ENCODE data around the gene SPATA12. TPM values are rescaled to one million over a fixed set of nuclear protein-coding genes. Genes with fewer than 3 reads are reported as not detected.

Gene SPATA12
- total RNA-seq, 6 experiments from 2014 or later = 0.09 TPM; not detected in 5

- WGBS (ENCODE audit: insufficient coverage, low coverage, low lambda C conversion rate, missing lambda C conversion rate) = 70% methylated on average over 5 of the region's 5 CpGs
- no peaks in the 10 kb centered on the region for H3K36me3 ChIP-seq
- DNase-seq = no peak
- no peaks in the 10 kb centered on the region for H3K4me1 ChIP-seq
- no peak for TF ChIP-seq POLR2A (IDR thresholded peaks at IDR 0.05)
- TF ChIP-seq CTCF (IDR thresholded peaks at IDR 0.05) = no peak
- no peaks in the 10 kb centered on the region for H3K9me3 ChIP-seq
- no peak overlapping the region for H3K4me3 ChIP-seq
- ATAC-seq = no peak
- no peak overlapping the region for H3K27ac ChIP-seq
- H3K27me3 ChIP-seq = no peaks in the 10 kb centered on the region
- intact Hi-C loops (cut with DNase I) = no loop called here
These were observed 7.8 kb upstream of the SPATA12 start for GRCh38 chr3:57052662-57053061.

GRCh38 chr3:57053122-57053521, 7.3 kb upstream of the SPATA12 start:
- ATAC-seq (no peak), DNase-seq (no peak)
- H3K27ac ChIP-seq = no peak overlapping the region
- WGBS (ENCODE audit: insufficient coverage, low coverage, low lambda C conversion rate, missing lambda C conversion rate) = no CpG with 5 or more reads among the region's 6 CpGs
- intact Hi-C loops (cut with DNase I) = no loop called here
- H3K36me3 ChIP-seq = no peaks in the 10 kb centered on the region
- H3K27me3 ChIP-seq = no peaks in the 10 kb centered on the region
- H3K4me1 ChIP-seq = no peaks in the 10 kb centered on the region
- no peaks in the 10 kb centered on the region for H3K9me3 ChIP-seq
- TF ChIP-seq POLR2A (IDR thresholded peaks at IDR 0.05) (no peak), CTCF (IDR thresholded peaks at IDR 0.05) (no peak)
- H3K4me3 ChIP-seq = no peak overlapping the region

- Histone ChIP-seq H3K27ac (no peak overlapping the region), H3K27me3 (no peaks in the 10 kb centered on the region), H3K4me1 (no peaks in the 10 kb centered on the region), H3K4me3 (no peak overlapping the region), H3K36me3 (no peaks in the 10 kb centered on the region), H3K9me3 (no peaks in the 10 kb centered on the region)
- intact Hi-C loops (cut with DNase I) = no loop called here
- no peak for ATAC-seq
- TF ChIP-seq POLR2A (IDR thresholded peaks at IDR 0.05) (no peak), CTCF (IDR thresholded peaks at IDR 0.05) (no peak)
- 74% methylated on average over 6 of the region's 6 CpGs for WGBS (ENCODE audit: insufficient coverage, low coverage, low lambda C conversion rate, missing lambda C conversion rate)
- DNase-seq = no peak
These were observed 3.1 kb upstream of the SPATA12 start for GRCh38 chr3:57057351-57057750.

GRCh38 chr3:57059411-57059810, 1.1 kb upstream of the SPATA12 start:
- no peak overlapping the region for H3K4me3 ChIP-seq
- no peaks in the 10 kb centered on the region for H3K4me1 ChIP-seq
- no peaks in the 10 kb centered on the region for H3K9me3 ChIP-seq
- H3K36me3 ChIP-seq = no peaks in the 10 kb centered on the region
- intact Hi-C loops (cut with DNase I) = no loop called here
- H3K27ac ChIP-seq = no peak overlapping the region
- DNase-seq = no peak
- 58% methylated on average over 3 of the region's 3 CpGs for WGBS (ENCODE audit: insufficient coverage, low coverage, low lambda C conversion rate, missing lambda C conversion rate)
- ATAC-seq = peak in 2 of 4 donors; percentile 23 to 46
- no peaks in the 10 kb centered on the region for H3K27me3 ChIP-seq
- TF ChIP-seq CTCF (IDR thresholded peaks at IDR 0.05) (no peak), POLR2A (IDR thresholded peaks at IDR 0.05) (no peak)

GRCh38 chr3:57061556-57061955, 1.1 kb downstream of the SPATA12 start:
- DNase-seq (no peak), ATAC-seq (no peak)
- 92% methylated on average over 3 of the region's 3 CpGs for WGBS (ENCODE audit: insufficient coverage, low coverage, low lambda C conversion rate, missing lambda C conversion rate)
- Histone ChIP-seq H3K4me3 (no peak overlapping the region), H3K4me1 (no peaks in the 10 kb centered on the region), H3K9me3 (no peaks in the 10 kb centered on the region), H3K27ac (no peak overlapping the region), H3K27me3 (no peaks in the 10 kb centered on the region), H3K36me3 (no peaks in the 10 kb centered on the region)
- intact Hi-C loops (cut with DNase I) = no loop called here
- TF ChIP-seq CTCF (IDR thresholded peaks at IDR 0.05) (no peak), POLR2A (IDR thresholded peaks at IDR 0.05) (no peak)
